LHCN-M2 (cell line): ENCODE data around the gene SHC2. TPM values are rescaled to one million over a fixed set of nuclear protein-coding genes. Genes with fewer than 3 reads are reported as not detected.
"Not testable (repeated sequence)": the region's sequence is repeated elsewhere in the genome, so short reads cannot be mapped to it uniquely, and the experiment has no call there.

Source experiments
- DNase-seq: peaks from one replicate; pipeline ENCODE4 v3.0.0-alpha.2; 2012; ENCODE audit warnings: low read depth
- total RNA-seq: library from RNA; depleted of rRNA; stranded (reverse); fragments of >200 nt; gene quantifications from 2 replicates; pipeline ENCODE4 v1.2.3, GENCODE V29; 2014

SHC2 gene
- total RNA-seq, 1 experiment from 2014 or later: 0.57 TPM

DNA sequence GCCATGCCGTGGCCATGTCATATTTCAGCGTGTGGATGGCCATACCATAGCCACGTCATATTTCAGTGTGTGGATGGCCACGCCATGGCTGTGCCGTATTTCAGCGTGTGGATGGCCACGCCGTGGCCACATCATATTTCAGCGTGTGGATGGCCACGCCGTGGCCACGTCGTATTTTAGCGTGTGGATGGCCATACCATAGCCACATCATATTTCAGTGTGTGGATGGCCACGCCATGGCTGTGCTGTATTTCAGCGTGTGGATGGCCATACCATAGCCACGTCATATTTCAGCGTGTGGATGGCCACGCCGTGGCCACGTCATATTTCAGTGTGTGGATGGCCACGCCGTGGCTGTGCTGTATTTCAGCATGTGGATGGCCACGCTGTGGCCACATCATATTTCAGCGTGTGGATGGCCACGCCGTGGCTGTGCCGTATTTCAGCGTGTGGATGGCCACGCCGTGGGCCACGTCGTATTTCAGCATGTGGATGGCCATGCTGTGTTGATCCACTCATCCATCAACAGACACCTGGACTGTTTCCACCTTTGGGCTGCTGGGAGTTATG is 9.8 kb downstream of the SHC2 start:
- DNase-seq: not testable (repeated sequence)

DNA sequence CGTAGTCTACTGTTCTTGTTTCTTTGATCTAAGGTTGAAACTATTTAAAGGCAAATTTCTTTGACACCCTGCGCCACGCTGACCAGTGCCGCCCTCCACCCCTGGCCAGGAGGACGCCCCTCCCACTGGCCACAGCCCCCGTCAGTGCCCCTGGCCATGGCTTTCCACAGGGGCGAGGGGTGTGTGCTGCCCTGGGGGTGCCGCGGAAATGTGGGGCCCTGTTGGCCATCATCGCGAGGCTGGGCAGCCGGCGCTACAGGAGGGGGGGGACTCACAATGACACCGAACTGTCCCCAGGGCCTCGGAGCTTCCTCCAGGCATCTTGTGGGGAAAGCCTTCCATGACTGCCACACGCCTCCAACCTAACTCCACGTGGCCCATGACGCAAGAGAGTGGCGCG is 10.9 kb downstream of the SHC2 start:
- no peak for DNase-seq

DNA sequence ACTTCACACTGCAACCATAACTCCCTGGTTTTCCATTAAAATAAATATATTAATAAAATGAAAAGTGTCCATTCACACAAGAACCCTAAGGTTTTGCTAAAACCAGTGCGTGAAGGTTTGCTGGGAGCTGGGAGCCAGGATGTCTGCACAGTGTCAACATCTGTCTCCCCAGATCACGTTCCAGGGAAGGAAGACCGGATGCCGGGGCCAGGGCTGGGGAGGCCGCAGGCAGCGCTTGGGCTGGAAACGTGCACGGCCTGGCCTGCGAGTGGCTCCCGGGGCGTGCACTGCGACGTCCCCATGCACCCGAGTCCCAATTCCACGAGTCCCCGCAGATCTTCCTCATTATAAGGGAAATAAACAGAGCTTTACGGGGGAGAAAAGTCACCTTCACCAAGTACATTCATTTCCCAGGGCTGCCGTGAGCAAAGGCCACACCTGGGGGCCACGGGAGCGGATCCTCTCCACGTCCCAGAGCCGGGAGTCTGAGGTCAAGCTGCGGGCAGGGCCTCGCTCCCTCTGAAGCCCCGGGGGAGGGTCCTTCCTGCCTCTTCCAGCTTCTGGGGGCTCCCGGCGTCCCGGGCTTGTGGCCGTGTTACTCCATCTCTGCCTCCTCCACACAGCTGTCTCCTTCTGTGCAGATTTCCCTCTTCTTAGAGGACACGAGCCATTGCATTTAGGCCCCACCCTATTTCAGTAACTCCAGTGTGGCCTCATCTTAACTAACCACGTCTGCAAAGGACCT is 12.8 kb downstream of the SHC2 start:
- DNase-seq: no peak

DNA sequence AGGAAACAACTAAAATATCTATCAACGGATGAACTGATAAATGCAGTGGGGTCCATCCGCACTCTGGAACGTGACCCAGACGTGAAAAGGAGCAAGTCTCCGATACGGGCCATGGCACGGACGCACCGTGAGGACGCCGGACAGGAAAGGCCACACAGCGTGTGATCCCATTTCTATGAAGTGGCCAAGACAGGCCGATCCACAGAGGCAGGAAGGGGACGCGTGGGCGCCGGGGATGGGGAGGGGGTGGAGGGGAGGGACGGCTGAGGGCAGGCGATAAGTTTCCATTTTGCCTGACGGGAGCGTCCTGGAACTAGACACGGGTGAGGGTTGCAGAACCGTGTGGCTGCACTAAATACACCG is 13.8 kb downstream of the SHC2 start:
- no peak for DNase-seq

DNA sequence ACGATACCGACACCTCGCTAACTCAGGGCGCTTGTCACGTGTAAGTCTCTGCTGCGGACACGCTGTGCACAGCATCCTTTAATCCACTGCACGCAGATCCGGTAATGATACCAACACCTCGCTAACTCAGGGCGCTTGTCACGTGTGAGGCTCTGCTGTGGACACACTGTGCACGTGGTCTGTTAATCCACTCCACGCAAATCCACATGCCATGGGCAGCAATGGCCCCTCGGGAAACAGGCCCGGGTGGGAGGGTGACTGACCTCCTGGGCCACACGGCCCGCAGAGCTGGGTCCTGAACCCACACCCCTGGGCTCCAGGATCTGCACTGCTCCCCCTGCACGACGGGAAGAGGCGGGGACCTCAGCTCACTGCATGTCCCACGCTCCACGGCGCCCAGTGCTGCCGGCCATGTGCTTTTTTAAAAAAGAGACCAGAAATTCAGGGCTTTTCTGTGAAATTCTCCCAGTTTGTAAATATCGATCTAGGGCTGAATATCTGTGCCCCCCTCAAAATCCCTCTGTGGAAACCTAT is 16.1 kb downstream of the SHC2 start:
- no peak for DNase-seq

DNA sequence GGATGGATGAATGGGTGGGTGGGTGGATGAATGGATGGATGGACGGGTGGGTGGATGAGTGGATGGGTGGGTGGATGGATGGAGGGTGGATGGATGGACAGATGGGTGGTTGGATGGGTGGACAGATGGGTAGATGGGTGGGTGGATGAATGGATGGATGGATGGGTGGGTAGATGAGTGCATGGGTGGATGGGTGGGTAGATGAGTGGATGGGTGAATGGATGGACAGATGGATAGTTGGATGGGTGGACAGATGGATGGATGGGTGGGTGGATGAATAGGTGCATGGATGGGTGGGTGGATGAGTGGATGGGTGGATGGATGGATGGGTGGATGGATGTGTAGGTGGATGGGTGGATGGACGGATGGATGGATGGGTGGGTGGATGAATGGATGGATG is 17.8 kb downstream of the SHC2 start:
- no peak for DNase-seq

DNA sequence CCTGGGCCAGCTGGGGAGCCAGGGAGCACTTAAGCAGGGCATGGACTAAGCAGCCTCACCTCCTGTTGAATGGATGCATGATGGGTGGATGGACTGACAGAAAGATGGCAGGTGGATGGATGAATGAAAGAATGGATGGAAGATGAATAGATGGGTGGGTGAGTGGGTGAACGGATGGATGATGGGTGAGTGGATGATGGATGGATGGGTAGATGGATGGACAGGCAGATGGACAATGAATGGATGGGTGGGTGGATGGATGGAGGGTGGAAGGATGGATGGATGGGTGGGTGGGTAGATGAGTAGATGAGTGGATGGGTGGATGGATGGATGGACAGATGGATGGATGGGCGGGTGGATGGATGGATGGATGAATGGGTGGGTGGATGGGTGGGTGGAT is 18.7 kb downstream of the SHC2 start:
- no peak for DNase-seq

DNA sequence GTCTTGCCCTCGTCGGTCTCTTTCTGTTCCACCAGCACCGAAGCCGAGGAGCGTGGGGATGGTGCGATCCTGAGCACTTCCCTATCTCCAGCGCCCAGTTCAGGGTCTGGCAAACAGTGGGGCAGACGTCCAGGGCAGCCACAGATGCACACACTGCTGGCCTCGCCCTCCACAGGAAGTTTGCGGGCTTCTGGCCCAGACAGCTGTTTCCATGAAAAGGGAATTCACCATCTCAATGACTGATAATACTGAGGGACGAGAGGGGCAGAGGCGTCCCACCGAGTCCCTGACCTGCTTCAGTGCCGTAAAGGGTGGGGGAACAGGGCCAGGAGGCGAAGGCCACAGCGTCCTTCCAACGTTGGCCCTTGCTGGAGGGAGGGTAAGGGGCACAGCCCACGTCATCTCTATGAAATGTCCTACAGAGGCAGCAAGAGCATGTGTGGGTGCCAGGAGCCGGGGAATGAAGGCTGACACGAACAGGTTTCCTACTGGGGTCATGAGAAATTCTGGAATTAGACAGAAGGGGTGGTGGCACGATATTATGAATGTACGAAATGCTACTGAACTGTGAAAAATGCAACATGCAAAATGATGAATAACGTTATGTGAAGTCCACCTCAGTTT is 19.5 kb downstream of the SHC2 start:
- DNase-seq: peak; percentile 18

DNA sequence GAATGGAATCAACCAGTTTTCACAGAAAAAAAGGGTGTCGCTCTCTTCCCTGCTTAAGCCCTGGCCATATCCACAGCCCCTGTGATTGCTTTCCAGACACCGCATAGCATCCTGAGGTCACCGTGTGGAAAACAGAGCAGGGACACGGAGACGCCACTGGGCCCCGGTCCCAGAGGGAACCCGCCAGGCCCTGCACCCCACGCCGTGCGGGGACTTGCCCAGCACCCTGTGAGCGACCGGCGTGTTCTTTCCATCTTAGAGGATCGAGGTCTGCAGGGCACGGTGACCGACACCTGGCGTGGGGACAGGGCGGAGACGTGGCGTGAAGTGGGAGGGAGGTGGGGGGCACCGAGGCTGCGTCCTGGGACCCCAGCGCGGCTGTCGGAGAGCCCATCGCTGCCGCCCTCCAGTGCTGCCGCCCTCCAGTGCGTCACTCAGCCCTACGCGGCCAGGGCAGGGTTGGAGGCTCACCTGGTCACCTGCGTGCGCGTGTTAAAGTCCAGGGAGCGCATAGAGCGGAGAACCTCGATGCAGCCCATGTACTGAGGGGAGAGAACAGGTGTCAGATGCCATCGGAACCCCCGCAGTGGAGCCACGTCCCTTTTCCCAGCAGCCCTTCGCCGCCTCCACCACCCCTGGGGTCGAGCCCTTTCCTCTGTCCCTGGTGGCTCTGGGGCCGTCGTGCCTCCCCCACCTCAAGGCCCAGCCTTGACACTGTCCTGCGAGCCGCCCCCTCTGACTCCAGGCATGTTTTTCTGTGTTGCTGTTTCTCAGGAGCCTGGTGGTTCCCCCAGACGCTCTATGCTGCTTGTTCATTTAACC is 20.2 kb downstream of the SHC2 start:
- no peak for DNase-seq

DNA sequence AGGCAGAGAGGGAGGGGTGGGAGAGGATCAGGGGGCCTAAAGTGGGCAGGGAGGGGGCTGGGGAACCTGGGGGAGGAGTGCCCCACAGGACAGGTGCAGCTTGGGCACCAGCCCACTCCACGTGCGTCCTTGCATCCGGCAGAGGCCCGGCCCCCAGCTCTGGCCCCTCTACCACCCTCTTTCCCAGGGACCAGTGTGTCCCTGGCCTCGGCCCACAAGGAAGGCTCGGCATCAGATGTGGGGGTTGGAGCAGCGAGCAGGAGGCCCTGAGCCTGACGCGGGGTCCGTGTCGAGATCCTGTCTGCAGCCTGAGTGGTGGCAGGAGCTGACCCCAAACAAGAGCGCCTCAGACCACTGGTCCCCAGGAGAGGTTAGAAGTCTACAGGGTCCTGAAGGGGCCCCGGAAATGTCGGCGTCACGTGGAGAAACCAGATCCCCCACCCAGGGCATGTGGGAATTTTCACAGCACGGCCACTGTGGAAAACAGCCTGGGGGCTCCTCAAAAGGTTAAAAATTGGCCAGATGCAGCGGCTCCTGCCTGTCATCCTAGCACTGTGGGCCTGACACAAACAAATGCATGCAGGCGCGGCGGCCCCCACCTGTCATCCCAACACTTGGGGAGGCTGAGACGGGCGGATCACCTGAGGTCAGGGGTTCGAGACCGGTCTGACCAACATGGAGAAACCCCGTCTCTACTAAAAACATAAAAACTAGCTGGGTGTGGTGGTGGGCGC is 21.5 kb downstream of the SHC2 start:
- DNase-seq: no peak

DNA sequence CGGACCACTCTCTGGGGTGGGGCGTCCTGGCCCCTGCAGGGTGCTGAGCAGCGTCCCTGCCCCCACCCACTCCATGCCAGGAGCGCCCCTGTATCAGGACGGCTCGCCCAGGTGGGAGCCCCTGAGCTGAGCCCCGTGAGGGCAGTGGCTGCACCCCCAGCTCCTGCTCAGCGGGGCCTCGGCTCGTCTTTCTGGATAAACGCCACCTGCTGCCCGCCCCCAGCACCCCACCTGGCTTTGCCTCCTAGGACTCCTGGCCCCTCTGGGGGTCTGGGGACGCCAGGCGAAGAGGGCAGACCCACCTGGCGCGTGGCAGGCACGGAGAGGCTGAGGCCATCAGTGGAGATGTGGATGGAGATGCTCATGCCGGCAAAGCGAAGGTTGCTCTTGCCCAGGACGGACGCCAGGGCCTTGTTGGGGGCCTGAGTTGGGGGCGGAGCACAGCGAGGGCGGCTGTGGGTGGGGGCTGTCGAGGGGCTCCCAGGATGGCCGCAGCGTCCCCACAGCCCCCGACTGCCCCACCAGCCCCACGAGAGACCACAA is 22.3 kb downstream of the SHC2 start:
- DNase-seq: no peak

DNA sequence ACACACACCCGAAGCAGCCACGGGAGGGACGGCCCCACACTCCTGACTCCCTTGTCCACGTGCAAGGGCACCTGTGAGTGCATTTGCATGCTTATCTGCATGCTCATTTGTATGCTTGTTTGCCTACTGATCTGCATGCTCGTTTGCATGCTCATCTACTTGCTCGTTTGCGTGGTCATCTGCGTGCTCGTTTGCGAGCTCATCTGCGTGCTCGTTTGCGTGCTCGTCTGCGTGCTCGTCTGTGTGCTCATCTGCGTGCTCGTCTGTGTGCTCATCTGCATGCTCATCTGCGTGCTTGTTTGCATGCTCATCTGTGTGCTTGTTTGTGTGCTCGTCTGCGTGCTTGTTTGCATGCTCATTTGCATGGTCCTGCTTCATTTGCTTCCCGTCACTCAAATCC is 23.8 kb downstream of the SHC2 start:
- DNase-seq: no peak

DNA sequence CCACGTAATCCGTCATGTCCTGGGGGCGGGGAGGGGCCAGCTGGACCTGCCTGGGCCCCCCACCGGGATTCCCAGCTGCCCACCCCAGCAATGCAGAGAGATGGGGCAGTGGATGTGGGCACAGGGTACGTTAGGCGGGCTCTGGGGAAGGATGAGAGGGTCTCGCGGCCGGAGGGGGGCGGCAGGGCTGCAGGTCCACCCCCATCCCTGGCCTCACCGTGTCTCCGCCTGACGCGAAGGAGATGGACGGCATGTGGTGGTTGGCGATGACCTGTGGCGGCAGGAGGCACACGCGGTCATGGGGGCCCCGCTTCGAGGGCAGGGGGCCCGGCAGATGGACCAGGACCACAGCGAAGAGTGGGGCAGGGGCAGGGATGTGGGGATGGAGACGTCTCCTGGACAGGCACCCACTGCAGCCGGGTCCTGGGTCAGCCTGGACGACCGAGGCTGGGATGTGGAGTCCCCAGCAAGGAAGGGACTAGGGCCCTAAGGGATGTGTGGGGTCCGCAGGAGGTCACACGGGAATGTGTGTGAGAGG is 24.4 kb downstream of the SHC2 start:
- no peak for DNase-seq

DNA sequence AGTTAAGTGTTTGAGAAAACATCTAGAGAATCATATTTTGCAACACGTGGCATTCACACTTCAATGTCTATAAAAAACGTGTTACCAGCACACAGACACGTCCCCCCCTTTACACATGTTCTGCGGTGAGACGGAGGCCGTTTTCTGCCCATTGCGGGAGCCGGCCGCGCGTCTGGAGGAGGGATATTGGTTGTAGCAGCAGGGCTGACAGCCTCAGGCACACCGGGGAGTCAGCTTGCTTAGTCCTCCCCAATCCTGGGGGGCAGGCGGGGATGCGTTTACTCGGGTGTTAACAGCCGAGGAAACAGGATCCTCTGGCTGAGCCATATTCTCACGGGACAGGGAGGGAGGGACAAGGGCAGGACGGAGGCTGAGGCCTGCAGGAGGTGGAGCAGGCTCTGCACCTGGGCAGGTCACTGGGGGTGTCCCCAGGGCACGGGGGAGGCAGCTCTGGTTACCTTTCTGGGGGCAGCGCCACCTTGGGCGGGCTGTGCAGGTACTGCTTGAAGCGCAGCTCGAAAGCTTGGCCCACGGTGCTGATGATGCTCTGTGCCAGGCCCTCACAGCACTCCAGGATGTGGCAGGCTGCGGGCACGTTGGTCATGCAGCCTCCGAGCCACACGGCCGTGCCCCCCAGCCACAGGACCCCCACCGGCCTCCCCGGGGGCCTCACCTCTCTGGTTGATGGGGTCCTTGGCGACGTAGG is 25.0 kb downstream of the SHC2 start:
- DNase-seq: no peak

DNA sequence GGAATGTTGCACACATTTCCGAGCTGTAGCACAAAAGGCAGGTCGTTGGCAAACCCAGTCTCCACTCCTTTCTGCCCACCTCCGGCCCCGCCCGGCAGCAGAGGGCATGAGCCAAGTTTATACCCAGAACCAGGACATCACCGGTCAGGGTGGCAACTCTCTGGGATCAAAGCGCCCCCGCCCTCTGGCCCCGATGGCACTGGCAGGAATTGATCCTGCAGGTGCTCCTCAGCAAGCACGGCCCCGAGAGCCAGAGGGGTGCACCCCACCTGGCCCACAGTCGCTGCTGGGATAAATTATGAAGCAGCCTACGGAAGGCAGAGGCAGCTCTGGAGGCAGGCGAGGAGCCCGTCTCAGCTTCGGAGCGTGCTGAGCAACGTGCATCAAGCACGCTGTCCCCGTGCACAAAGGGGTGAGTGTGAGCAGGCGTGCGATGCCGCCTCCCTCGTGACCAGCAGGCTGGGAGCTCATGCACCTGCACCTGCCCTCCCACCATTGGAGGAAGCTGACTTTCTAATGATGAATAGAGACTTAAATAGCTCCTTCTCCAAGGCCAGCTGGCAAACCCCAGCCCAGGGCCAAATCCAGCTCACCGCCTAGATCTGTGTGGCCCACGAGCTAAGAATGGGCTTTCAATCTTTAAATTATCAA is 25.7 kb downstream of the SHC2 start:
- no peak for DNase-seq

DNA sequence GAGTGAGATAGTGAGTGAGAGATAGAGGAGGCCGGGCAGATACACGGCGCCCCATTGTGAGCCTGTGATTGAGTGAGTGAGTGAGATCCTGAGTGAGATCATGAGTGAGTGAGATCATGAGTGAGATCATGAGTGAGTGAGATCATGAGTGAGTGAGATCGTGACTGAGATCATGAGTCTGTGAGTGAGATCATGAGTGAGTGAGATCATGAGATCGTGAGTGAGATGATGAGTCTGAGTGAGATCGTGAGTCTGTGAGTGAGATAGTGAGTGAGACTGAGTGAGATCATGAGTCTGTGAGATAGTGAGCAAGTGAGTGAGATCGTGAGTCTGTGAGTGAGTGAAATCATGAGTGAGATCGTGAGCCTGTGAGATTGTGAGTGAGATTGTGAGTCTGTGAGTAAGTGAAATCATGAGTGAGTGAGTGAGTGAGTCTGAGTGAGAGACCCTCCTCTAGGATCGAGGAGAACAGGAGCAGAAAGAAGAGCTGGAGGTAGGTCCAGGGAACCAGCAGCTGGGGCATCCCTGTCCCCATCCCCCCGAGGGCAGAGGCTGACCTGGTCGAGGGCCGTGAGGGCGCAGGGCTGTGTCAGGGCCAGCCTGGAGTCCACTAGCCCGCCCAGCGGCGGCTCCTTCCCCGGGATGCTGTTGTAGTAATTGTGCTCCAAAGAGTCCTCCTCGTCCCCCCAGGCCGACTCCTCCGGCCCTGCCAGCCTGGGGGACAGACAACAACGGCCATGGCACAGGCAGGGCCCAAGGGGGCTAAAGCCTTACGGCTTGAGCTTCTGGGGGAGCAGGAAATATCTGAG is 26.5 kb downstream of the SHC2 start:
- no peak for DNase-seq

DNA sequence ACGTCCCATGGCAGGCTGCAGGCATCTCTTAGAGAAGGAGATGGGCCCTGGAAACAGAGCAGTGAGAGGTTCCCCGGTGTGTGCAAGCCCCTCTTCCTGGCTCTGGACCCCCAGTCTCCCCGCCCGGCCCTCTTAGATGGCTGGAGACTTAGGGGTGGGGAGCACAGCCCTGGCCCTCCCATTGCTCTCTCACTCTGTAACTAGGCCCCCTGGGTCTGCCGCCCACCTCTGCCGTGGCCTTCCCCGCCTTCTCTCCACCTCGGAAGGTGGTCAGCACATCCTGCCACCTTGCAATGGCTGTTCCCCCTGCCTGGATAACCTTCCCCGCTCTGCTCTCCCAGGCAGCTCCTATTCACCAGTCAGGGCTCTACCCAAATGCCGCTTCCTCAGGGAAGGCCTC is 30.1 kb downstream of the SHC2 start:
- DNase-seq: no peak

DNA sequence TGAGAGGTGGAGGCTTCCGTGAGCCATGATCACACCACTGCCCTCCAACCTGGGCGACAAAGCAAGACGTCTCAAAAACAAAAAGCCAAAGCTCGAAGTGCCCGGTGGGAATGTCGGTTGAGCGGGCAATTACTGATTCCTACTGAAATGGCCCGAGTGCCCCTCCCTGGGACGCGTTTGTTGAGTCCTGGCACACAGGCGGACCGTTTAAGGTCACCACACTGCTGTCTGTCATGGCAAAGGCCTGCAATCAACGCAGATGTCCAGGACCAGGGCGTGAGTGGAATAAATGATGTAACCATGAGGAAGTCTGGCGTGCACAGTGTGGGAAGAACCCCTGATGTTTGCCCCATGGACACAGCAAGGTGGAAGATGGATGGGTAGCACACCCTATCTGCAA is 32.7 kb downstream of the SHC2 start:
- DNase-seq: no peak

DNA sequence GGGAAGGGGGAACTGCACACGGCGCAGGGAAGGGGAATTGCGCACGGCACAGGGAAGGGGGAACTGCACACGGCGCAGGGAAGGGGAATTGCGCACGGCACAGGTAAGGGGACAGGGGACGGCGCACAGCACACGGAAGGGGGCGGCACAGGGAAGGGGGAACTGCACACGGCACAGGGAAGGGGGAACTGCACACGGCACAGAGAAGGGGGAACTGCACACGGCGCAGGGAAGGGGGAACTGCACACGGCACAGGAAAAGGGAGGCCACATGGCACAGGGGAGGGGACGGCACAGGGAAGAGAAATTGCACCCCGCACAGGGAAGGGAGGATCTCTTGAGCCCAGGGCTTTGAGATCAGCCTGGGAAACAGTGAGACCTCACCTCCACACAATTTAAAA is 33.2 kb downstream of the SHC2 start:
- DNase-seq: not testable (repeated sequence)
